Measurements from ENCODE around the gene IL1R2. TPM values are rescaled to one million over a fixed set of nuclear protein-coding genes. Genes with fewer than 3 reads are reported as not detected.

IL1R2 gene
- total RNA-seq, 4 donors from 2014 or later, result 12.2 to 207 (median 32.1) TPM

DNA sequence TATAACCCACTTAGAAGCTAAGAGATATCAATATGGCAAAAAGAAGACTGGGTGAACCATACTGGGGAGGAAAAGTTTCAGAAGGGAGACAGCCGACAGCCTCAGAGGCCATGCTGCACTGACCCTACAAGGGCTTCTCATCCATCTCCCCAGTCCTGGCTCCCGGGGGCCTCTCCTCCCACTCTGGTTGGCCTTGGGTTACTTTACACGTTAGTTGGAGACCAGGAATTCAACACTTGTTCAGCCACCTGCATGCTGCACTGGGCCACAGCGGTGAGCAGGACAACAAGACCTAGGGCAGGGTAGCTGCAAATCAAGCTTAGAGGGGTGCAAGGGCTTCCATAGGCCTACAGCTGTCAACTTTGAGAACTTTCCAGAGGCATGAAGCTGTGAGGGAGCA, 28.6 kb upstream of the IL1R2 start:
- no peak for ATAC-seq (ENCODE audit: low FRiP score)
- TF ChIP-seq, protein P1, sequence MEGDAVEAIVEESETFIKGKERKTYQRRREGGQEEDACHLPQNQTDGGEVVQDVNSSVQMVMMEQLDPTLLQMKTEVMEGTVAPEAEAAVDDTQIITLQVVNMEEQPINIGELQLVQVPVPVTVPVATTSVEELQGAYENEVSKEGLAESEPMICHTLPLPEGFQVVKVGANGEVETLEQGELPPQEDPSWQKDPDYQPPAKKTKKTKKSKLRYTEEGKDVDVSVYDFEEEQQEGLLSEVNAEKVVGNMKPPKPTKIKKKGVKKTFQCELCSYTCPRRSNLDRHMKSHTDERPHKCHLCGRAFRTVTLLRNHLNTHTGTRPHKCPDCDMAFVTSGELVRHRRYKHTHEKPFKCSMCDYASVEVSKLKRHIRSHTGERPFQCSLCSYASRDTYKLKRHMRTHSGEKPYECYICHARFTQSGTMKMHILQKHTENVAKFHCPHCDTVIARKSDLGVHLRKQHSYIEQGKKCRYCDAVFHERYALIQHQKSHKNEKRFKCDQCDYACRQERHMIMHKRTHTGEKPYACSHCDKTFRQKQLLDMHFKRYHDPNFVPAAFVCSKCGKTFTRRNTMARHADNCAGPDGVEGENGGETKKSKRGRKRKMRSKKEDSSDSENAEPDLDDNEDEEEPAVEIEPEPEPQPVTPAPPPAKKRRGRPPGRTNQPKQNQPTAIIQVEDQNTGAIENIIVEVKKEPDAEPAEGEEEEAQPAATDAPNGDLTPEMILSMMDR (IDR thresholded peaks at IDR 0.05), result no peak
- DNase-seq (ENCODE audit: low spot score), result no peak

DNA sequence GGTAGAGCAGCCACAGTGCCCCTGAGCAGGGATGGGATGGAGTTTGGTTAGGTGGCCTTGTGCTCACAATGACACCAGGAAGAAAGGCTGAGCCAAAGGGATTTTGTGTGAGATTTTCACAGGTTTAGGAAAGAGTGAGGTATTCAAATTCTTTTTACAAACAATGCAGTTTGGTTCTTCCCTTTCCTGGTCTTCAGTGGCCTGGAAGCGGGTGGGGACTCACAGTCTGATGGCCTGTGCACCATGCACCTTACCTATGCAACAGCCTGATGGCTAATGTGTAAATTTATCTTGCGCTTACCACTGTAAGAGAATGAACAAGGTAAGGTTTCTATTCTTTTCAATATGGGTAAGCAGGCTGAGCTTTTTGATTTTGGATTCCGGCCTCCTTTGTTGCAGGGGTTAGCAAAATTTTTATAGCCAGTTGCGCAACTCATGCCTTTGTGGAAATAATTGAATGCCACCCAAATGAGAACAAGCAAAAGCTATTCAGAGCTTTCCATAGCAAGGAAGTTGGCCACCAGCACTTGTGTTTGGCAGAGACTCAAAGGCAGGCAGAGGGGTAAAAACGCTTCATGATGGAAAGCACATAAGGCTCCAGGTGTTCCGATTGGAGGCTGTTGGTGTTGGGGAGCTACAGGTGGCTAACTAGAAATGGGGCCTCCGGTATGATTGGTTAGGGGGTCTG, 23.8 kb upstream of the IL1R2 start:
- ATAC-seq (ENCODE audit: low FRiP score), result peak; percentile 8
- no peak for DNase-seq (ENCODE audit: low spot score)
- TF ChIP-seq, protein P1 (IDR thresholded peaks at IDR 0.05), result no peak

DNA sequence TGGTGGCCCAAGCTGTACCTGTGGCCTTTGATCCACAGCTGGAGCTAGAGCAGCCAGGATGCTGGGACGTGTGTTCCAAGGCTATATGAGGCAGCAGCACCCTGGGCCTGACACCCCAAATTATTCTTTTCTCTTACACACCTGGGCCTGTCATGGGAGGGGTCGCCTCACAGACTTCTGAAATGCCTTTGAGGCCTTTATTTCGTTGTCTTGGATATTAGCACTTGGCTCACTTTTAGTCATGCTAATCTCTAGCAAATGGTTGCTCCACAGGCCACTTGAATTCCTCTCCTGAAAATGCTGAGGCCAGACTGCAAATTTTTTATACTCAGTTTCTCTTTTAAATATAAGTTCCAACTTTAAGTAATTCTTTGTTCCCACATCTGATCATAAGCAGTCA, 22.0 kb upstream of the IL1R2 start:
- DNase-seq (ENCODE audit: low spot score) (no peak), ATAC-seq (ENCODE audit: low FRiP score) (no peak)
- TF ChIP-seq, protein P1 (IDR thresholded peaks at IDR 0.05), result no peak

DNA sequence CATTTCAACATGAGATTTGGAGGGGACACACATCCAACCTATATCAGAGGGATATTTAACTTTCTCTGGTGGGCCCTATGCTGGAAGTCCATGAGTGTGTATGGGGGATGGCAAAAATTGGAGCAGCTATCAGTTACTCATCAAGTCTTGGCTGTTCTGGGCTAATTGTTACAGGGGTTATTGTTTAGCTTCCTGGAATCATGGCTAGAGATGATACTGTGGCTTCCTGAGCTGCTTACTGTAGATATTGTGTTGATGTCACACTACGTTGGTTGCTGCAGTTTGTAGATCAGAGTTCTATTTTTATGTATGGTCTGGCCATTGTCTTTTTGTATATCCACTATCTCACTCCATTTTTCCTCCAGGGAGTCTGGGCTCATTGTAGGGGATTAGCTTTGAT, 20.9 kb upstream of the IL1R2 start:
- TF ChIP-seq, protein P1 (IDR thresholded peaks at IDR 0.05), result no peak
- no peak for DNase-seq (ENCODE audit: low spot score)

DNA sequence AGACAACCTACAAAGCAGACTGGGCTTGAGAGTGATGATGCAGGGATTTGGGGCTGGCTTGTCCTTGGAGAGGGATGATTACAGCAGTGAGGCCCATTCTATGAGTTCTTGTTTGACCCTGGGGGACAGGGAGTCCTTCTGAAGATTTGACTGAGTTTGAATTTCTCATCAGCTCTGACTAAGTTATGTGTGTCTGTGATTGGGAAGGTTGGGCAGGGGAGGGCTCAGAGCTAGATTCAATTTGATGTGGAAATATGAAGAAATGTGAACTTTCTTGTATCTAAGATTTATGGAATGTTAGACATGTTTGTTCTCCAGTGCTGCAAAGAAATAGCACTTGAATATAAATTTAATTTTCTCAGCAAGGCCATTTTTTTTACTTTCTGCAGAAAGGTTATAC, 19.9 kb upstream of the IL1R2 start:
- DNase-seq (ENCODE audit: low spot score) (no peak), ATAC-seq (ENCODE audit: low FRiP score) (no peak)
- TF ChIP-seq, protein P1 (IDR thresholded peaks at IDR 0.05), result no peak

More for the DNA sequence above, 20.9 kb upstream of the IL1R2 start:
- no peak for ATAC-seq (ENCODE audit: low FRiP score)

DNA sequence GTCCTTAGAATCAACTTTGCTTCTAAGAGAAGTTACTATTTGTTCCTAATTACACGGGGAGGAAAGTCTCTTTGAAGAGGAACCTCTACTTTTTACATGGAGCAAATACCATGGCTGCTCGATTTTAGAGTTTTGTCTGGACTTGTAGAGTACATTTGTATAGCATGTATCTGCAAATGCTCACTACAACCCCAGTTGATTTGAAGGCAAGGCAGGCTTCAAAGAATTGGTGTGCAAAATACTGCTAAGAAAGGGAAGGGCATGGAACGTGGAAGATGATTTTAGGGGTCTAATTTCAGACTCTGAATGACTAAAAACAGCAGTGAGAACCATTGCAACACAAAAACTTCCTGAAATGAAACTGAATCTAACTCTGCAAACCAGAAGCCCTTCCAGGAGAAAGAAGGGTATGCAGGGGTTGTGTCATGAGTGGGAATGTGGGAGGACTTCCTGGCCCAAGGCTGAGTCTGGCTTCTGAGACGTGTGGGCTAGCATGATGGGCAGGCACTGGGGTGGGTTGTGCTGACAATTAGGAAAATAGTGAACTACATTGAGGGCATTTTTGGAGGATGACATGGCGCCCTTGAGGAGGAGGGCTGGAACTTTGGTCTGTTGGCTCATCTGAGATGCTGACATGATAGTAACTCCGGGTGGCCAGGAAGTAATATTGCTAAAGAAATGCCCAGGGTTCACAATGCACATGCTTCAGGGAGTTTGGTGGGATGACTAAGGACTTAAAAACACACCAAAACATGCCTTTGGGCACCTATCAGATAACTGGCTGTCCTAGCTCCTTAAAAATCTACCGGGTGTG, 18.9 kb upstream of the IL1R2 start:
- ATAC-seq (ENCODE audit: low FRiP score), result peak; percentile 67
- TF ChIP-seq, protein P1 (IDR thresholded peaks at IDR 0.05), result no peak
- no peak for DNase-seq (ENCODE audit: low spot score)

Measured in omental fat pad (tissue), 4 donors.